Central memory CD4-positive, alpha-beta T cell (primary cell): ENCODE results near the gene CRMP1.

Experiments used
- DNase-seq: peaks from one replicate; pipeline ENCODE4 v3.0.0; 2022

CRMP1 gene

DNA sequence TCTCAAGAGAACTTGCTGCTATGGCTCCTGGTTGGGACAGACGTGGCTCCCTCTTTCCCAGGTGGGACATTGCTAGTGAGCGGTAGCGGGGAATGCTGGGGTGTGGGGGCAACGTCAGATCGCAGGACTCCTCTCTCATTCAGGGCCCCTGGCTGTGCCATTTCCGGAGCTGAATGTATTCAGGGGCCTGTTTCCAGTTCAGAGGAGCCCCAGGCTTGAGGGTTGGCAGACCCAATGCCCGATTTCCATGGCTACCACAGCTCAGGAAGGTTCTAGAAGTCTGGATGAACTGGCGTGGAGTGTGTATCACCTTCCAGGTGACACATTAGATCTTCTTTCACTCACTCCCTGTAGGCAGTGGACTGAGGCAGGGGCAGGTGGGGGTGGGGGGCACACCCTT lies 26.2 kb upstream of the CRMP1 start:
- DNase-seq = no peak

DNA sequence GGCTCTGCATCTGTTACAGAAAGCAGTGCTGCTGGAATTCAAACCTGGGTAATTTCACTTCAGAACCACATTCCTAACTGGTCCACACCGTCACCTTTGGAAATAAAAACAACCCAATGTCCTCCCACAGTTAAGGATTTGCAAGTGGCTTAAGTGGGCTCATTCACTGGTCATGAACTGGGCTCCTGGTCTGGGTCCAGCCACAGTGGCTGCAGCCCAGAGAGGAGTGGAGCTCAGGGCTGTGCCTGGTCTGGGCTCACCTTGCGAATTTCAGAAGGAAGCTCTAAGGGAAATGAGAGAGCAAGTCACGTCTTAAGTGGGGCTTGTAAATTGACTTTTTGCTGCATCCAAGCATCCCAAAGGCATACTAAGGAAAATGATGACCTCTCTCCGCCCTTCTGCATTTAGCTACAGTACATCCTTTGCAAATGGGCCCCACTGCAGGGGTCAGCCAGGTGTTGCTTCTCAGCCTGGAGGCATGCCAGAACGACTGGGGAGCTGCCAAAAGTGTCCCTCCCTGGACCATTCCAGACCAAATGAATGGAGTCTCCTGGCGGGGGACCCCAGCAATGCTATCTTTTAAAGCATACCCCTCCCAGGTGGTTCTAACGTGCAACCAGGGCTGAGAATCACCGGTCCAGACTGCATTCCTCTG lies 25.6 kb upstream of the CRMP1 start:
- DNase-seq = no peak

DNA sequence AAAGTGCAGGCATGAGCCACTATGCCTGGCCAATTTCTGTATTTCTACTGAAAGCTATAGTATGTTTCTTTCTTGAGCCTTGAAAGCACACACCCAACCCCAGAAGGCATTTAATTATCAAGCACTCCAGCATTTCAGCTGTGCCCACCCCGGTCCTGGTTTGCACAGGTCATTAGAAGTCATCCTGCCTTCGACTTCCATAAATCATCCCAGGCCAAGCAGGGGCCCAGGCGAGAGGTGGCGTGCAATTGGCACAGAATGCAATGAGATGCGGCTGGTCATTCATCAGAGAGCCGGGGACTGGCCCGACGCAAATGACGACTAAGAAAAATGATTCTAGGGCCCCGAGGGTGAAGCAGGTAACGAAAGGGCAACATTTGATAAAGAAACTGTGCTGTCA lies 24.8 kb upstream of the CRMP1 start:
- DNase-seq = no peak

DNA sequence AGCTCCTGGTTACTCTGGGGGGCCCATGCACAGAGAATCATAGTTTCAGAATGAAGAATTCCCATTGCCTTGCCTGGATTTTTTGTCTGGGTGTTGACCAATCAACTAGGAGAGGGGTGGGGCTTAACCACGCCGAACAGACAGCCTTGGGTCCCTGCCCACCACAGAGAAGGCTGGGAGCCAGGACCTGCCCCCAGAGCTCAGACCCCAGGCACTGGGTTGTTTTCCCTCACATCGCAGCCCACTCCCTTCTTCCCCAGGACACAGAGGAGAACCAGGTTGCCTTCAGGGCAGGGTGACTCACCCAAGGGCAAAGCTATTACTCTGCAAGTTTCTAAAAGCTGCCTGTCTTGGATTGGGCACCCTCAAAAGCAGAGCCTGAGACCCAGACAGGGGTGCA lies 23.3 kb upstream of the CRMP1 start:
- DNase-seq = no peak

DNA sequence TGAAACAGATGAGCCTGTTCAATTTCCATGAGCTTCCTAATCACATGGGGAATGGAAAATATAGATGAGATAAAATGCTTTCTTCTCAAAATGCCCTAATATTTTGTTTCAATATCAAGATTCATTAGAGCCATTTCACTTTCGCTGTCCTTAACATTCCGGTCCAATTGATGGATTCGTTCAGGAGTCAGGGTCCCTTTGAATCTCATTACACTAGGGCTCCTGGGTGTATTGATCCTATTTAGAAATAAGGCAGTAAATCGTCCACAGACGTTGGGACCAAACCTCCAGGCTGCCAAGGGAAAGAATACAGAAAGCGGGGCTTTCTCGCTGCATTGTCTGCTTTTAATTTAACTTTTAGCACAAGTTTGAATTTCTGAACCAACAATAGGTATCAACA lies 20.6 kb upstream of the CRMP1 start:
- no peak for DNase-seq

DNA sequence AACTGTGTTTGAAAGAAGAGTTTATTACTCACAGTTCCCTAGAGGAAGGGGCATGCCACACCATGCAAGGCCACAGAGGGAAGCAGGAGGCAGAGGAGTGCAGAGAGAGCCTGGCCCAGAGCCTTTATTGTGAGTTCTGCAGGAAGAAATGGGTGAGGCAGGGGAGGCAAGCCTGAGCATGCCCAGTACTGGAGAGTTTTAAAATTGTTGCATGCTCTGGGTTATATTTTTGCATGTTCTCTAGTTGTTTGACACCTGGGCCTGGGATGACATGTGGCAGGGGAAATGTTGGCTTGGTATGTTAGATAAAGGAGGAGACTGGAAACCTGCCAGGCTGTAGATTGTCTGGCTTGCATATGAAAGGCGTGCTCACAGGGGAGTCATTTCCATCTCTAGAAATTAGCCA lies 19.7 kb upstream of the CRMP1 start:
- DNase-seq = no peak

DNA sequence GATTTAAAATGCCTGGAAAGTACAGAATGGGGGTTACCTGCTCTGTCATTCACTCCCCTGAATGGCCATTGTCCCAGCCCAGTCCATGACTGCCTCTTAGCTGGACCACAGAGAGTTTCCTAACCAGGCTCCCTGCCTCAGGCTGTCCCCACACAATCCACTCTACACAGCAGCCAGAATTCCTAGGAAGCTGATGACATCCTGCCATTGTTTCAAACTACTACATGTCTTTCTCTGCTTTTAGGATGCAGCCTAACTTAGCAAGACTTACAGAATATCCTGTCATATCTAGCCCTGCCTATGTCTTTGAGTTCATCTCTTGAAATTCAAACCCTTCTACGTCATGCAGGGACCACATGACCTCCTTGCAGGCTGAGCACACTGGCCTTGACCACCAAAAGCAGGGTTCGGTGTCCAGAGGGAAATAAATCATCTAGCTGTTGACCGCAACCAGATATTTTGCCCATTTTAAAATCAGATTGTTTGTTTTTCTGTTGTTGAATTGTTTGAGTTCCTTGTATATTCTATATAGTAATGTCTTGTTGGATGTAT lies 16.1 kb upstream of the CRMP1 start:
- DNase-seq = no peak

DNA sequence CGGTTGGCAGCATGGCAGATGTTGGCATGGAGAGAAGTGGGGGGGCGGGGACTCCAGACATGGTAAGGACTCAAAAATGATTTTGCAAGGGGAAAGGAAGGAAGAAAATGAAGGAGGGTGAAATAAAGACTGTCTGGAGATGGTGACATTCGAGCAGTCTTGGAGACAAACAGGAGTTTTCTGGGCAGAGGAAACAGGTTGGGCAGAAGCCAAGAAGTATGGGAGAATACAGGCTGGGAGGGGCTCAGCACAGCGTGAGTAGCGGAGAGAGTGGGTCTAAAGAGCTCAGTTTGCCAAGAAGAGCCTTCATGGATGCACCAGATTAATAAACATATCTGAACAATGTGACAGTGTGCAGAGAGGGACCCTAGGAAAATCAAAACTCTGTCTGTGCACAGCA lies 13.3 kb upstream of the CRMP1 start:
- DNase-seq = no peak

DNA sequence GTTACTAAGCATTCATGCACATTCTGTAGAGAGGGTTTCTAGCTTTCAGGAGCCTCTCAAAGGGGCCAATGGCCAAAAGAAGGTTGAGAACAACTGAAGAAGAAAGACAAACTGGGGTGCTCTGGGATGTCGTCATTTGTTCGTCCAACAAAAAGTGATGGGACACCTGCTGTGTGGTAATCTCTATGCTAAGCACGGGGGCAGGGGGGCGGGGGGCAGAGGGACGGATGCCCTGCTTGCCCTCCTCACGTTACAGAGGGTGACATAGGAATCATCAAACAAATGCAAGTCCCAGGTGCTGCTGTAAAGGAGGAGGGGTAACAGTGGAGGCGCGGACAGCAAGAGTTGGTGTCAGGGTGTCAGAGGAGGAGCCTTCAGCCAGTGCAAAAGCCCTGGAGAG lies 12.8 kb upstream of the CRMP1 start:
- no peak for DNase-seq

DNA sequence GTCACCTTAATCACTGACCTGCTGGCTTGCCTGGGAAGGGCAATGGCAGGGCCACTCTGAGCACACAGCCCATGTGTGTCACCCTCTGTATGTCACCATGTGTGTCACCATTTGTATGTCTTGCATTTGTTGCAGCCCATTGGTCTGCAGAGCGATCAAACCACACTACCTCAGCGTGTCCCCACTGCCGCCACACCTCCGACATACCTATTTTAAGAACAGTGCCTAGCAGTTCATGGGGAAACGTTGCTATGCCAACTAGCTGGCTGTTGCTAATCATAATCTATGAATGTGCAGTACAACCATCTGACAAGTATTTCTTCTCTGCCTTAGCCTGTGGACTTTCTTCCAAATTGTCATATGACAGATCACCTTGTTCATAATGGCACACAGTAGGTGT lies 8.0 kb upstream of the CRMP1 start:
- no peak for DNase-seq

DNA sequence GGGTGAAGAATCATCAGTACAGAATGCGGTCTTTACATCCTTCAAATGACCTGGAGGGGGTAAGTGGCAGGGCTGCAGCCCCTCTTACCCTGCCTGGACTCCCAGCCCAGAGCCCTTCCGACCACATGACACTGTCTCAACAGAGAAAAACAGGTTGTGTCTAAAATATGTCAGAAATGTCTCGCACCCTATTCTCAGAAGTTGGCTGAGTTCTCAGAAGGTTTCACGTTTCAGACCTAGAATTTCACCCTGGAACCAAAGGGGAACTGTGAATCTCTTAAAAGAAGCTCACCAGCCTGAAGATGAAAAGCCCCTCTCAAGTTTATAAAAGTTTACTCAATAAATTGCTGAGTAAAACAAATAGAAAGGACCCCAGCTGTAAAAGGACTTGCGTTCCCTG lies 7.0 kb upstream of the CRMP1 start:
- DNase-seq = no peak

DNA sequence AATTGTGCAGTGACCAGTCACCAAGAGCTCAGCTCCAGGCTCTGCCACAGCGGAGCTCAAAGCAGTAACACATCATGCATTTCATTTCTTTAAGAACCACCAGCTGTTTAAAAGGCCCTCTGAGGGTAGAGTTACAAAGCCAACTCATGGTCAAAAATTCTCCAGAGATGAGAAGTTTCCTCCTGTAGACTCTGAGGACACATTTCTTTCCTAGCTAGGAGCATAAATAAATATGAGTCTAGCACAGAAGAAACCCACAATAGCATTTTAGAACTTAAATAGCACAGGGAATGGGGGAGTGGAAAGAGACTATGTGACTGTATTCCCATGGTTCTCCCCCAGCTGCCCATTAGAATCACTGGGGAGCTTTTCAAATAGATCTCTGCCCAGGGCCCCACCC lies 6.5 kb upstream of the CRMP1 start:
- no peak for DNase-seq

DNA sequence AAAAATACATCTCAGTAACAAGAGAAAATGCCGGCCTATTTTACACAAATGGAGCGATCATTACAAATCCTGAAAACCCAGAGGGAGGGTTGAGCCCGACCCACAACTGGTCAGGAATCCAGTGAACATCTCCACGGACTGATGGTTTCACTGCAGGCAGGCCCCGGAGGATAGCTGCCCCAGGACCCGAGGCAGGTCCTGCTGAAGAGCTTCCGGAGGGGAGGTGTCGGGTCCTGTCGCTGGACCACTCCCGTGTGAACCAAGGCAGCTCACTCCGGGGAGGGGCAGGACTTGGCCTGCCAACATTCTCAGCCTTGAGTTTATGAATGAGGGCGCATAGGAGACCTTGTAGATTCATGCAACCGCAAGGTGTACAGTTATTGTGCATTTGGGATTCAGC lies 4.8 kb upstream of the CRMP1 start:
- DNase-seq = no peak

DNA sequence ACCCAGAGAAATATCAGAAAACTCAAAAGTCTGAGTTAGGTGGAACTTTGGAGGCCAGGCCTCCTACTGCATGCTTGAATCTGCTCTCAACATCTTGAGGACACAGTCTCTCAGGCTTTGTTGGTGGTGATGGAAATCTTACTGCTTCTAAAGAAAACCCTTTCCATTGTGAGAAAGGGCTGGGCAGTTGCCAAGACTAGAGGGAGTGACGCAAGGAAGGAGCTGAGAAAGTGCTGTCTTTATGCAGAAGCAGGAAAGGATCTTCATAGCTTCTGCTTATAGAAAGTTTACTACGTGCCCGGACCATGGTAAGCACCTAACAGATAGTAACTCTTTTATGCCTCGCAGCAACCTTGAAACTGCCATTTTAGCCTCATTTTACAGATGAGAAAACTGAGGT lies 2.4 kb upstream of the CRMP1 start:
- DNase-seq = no peak

DNA sequence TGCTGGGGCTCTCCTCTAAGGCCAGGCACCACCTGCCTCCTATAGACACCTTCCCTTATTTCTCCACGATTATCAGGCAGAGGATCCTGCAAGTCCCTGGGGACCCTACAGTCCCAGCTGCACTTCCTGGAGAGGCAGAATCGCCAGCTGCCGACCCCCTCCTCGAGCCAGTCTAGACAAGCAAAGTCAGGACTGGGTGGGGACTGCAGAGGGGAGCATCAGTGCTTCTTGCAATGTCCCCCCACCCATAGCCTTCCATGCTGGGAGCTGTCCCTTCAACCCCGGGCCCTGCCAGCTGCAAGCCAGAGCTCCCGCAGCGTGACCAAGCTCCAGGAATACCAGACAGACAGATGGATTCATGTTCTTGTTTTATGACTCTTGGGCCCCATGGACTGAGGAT lies 1.4 kb upstream of the CRMP1 start:
- DNase-seq = no peak

DNA sequence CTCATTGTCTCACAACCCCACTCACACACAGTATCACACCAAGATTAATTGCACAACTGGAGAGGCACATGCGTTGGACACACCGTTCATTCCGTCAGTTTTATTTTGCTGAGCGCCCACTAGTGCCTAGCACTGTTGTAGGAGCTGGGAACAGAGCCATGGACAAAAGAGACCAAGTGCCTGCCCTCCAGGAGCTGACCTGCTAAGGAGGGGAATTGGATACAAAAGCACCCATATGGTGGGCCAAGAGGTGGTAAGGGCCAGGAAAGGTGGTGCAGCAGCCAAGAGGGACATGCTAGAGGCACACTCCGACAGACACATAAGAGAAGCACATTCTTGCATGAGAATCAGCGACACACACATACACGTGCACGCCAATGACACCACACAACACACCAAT lies 705 bp upstream of the CRMP1 start:
- no peak for DNase-seq

DNA sequence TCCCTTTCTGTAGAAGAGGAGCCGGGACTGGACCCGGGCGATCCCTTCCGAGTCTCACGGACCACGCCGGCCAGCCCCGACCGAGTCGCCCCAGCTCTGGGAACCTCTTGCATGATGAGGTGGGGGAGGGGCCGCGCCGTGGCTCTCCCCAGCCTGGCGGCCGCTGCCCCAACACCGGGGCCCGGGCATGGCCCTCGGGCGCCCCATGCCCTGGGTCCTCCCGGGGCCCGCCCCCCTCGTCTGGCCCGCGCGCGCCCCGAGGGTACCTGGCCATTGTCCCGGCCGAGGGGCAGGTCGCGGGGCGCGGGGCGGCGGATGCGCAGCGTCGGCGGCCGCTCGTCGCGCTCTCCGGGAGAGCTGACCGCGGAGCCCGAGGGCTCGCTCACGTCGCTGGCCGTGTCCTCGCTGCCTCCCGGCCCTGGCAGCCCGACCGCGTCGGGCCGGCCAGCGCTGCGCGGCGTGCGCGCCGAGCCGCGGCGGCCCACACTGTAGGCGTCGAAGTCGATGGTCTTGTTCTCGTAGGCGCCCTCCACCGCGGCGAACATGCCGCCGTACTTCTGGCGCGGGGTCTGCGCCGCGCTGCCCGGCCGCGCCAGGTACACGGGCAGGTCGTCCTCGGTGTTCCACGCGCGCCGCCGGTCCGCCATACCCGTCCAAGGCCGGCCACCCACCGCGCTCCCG lies 423 bp downstream of the CRMP1 start:
- DNase-seq = no peak

DNA sequence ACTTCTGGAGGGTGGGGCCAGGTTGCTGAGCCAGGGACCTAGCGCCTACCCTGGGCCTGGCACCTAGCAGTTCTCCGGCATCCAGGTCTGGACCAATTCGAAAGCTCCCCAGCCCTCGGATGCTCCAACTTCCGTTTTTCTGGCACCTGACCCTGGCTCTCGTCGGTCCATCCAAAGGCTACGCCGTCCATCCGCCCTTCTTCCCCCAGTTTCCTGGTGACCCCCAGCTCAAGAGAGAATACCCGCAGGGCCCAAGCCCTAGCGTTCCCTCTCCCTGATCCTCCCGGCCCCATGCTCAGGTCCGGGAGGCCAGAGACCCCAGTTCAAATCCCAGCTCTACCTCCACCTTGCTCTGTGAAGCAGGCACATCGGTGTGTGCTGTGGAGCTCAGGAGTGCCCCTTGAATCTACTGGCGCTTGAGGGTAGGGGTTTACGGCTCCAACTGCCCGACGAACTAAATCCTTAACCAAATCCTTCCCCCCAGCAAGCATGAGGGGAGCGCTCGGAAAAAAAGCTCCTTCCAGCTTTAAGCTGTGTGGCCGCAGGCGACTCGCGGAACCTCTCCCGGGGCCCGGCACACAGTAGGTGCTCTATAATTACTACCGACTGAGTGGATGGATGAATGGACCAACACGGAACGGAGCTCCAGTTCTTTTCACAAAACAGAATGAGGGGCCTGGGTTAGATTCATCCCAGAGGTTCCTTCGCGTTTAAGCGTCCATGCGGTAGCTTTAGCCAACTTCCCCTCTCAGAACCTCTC lies 1.1 kb downstream of the CRMP1 start:
- DNase-seq = no peak

DNA sequence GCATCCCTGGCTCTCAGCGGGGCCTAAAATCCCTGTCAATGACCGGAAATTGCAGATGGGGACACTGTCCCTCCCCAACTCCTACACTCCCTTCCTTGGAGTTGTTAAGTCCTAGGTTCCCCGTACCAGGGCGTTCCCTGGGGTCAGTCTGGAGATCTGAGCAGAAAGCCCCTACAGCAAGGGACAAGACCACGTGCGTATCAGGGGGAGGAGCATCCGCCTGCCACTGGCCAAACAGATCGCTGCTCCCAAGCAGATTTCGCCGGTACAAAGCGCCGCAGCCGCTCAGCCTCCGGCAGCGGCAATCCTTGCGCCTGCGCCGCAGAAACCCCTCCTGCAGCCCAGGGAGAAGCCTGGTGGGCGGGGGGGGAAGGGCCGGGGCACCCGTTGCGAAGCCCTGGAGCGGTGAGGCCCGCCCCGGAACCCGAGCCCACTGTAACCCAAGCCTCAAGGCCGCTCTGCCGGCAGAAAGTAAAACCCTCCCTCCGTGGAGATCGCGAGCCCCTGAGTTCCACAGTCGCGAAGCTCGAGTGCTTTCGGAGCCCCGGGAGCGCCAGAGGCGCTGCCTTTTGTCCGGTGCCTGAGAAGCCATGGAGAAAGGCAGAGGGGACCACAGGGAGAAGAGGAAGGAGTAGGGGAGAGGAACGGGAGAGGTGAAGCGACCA lies 2.7 kb downstream of the CRMP1 start:
- DNase-seq = no peak

DNA sequence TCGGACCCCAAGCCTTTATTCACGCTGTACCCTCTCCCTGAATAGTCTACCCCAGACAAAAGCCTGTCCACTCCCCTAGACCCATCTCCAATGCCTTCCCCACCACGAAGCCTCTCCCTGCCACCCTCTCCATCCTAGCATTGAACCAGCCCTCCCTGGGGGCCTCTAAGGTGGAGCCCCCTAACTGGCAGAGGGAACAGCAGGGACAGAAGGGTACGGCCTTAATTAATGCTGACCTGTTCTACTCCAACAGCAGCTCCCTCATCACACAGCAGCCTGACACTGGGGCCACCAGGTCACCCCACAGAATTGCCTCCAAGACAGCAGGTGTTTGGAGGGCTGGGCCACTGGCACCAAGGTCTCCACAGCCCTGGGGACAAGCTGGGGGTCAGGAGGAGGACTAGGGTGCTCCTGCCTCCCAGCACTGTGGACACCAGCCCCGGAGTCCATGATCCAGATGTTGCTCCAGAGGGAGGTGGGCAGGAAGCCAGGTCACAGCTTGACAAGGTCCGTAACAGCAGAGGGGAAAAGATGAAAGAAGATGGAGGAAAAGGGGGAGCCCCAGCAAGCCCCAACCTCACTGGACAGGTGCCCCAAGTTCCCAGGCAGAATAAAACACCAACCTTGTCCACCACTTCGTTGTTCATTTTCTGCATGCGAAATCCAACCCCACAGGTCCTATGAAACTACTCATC lies 3.7 kb downstream of the CRMP1 start:
- no peak for DNase-seq

DNA sequence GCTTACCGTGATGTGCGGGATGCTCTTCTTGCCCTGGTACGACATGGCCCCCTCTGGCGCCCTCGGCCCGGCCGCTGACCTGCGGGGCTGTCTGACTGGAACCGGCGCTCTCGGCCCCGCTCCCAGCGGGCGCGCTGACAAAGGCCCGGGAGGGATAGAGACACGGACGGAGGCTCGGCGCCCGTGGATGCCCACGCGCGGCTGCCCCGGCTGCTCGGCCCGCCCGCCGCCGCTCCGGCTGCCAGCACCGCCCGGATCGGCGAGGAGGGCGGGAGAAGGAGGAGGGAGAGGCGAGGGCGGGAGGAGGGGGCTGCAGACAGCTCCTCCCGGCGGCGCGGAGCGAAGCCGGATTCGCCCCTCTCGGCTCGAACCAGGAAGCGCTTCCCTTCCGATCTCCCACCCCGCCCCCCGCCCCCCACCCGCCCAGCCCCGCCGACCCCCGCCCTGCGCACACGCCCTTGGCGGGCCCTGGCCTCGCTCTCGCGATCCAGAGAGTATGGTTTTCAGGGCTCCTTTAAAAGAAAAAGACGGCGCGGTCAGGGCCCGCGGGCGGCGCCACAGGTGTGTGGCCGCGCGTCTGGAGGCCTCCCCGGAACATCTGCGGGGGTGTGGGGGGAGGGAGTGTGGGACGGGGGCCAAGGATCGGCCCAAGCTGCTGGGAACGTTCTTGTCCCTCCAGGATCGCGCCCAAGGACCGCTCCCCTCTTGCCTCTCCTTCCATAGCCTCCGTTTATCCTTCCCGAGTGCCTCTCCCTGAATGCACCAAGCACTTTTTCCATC lies 4.5 kb downstream of the CRMP1 start:
- DNase-seq = no peak
